ENCODE results near the gene HS3ST4. TPM values are rescaled to one million over a fixed set of nuclear protein-coding genes. Genes with fewer than 3 reads are reported as not detected.

Gene HS3ST4
- total RNA-seq, 1 experiment from 2014 or later = not detected

GRCh38 chr16:26041952-26042668 lies 350.4 kb downstream of the HS3ST4 start:
- ATAC-seq = no peak
- POLR2A ChIA-PET = no interaction called here
- Histone ChIP-seq H3K36me3 (ENCODE audit: control insufficient read depth, insufficient read depth, low read length) (no peaks in the 10 kb centered on the region), H3K9me3 (ENCODE audit: control insufficient read depth, insufficient read depth, low read depth, low read length) (no peaks in the 10 kb centered on the region), H3K4me1 (ENCODE audit: control insufficient read depth, insufficient read depth, low read length) (no peaks in the 10 kb centered on the region), H3K4me3 (ENCODE audit: low read depth in 2 of 2, low read length in 2 of 2) (no peak overlapping the region), H3K27me3 (ENCODE audit: control insufficient read depth, insufficient read depth, low read length) (no peaks in the 10 kb centered on the region), H3K27ac (ENCODE audit: low read length) (no peak overlapping the region)
- in situ Hi-C loops (cut with HindIII; ENCODE audit: low pct_unique_long_range_greater_than_20kb, low sequenced_read_pairs) (no loop called here), intact Hi-C loops (cut with micrococcal nuclease; ENCODE audit: unreplicated experiment) (no loop called here)
- no peak for DNase-seq (ENCODE audit: low read depth, low spot score)
- CTCF ChIA-PET = no interaction called here
- no TSS peak for BruUV-seq (replicated peaks)
- no peak for TF ChIP-seq TCF7L2 (IDR thresholded peaks at IDR 0.05; ENCODE audit: low read depth, low read length)

GRCh38 chr16:26050472-26050871 lies 358.7 kb downstream of the HS3ST4 start:
- H3K9me3 ChIP-seq (ENCODE audit: control insufficient read depth, insufficient read depth, low read depth, low read length) = no peaks in the 10 kb centered on the region
- BruUV-seq (replicated peaks) = no TSS peak
- intact Hi-C loops (cut with micrococcal nuclease; ENCODE audit: unreplicated experiment) = no loop called here
- DNase-seq (ENCODE audit: low read depth, low spot score) = no peak
- TF ChIP-seq POLR2AphosphoS5 (IDR thresholded peaks at IDR 0.05; ENCODE audit: low read depth, low read length) = no peak
- no peak for TF ChIP-seq CTCF (IDR thresholded peaks at IDR 0.05)
- no peak for TF ChIP-seq TCF7L2 (IDR thresholded peaks at IDR 0.05; ENCODE audit: low read depth, low read length)
- TF ChIP-seq REST (IDR thresholded peaks at IDR 0.05; ENCODE audit: insufficient read depth in 1 of 2, low read depth in 2 of 2, low read length in 1 of 2) = no peak
- TF ChIP-seq SIN3A (IDR thresholded peaks at IDR 0.05; ENCODE audit: borderline replicate concordance, insufficient read depth, low read depth, low read length) = no peak
- no peak overlapping the region for H3K4me3 ChIP-seq (ENCODE audit: low read depth in 2 of 2, low read length in 2 of 2)
- in situ Hi-C loops (cut with HindIII; ENCODE audit: low pct_unique_long_range_greater_than_20kb, low sequenced_read_pairs) = no loop called here
- no peak for ATAC-seq
- H3K4me1 ChIP-seq (ENCODE audit: control insufficient read depth, insufficient read depth, low read length) = no peaks in the 10 kb centered on the region
- no peaks in the 10 kb centered on the region for H3K27me3 ChIP-seq (ENCODE audit: control insufficient read depth, insufficient read depth, low read length)
- H3K36me3 ChIP-seq (ENCODE audit: control insufficient read depth, insufficient read depth, low read length) = no peaks in the 10 kb centered on the region
- no peak overlapping the region for H3K27ac ChIP-seq (ENCODE audit: low read length)
- ChIA-PET CTCF (no interaction called here), POLR2A (no interaction called here)

GRCh38 chr16:26051063-26051462 lies 359.3 kb downstream of the HS3ST4 start:
- no TSS peak for BruUV-seq (replicated peaks)
- Histone ChIP-seq H3K9me3 (ENCODE audit: control insufficient read depth, insufficient read depth, low read depth, low read length) (no peaks in the 10 kb centered on the region), H3K36me3 (ENCODE audit: control insufficient read depth, insufficient read depth, low read length) (no peaks in the 10 kb centered on the region), H3K27ac (ENCODE audit: low read length) (no peak overlapping the region), H3K27me3 (ENCODE audit: control insufficient read depth, insufficient read depth, low read length) (no peaks in the 10 kb centered on the region), H3K4me3 (ENCODE audit: low read depth in 2 of 2, low read length in 2 of 2) (no peak overlapping the region), H3K4me1 (ENCODE audit: control insufficient read depth, insufficient read depth, low read length) (no peaks in the 10 kb centered on the region)
- DNase-seq (ENCODE audit: low read depth, low spot score) = no peak
- intact Hi-C loops (cut with micrococcal nuclease; ENCODE audit: unreplicated experiment) = no loop called here
- in situ Hi-C loops (cut with HindIII; ENCODE audit: low pct_unique_long_range_greater_than_20kb, low sequenced_read_pairs) = no loop called here
- TF ChIP-seq SIN3A (IDR thresholded peaks at IDR 0.05; ENCODE audit: borderline replicate concordance, insufficient read depth, low read depth, low read length) (no peak), POLR2AphosphoS5 (IDR thresholded peaks at IDR 0.05; ENCODE audit: low read depth, low read length) (no peak), REST (IDR thresholded peaks at IDR 0.05; ENCODE audit: insufficient read depth in 1 of 2, low read depth in 2 of 2, low read length in 1 of 2) (no peak), CTCF (IDR thresholded peaks at IDR 0.05) (no peak), TCF7L2 (IDR thresholded peaks at IDR 0.05; ENCODE audit: low read depth, low read length) (no peak)
- ChIA-PET CTCF (no interaction called here), POLR2A (no interaction called here)
- no peak for ATAC-seq

Measured in Panc1 (cell line).